GM18511 (cell line): Measurements from ENCODE around the gene ING2.

Source experiments
- ATAC-seq: cut with Tn5 transposase; IDR thresholded peaks from one replicate; pipeline ENCODE4 v1.9.1; 2021; ENCODE audit warnings: mild to moderate bottlenecking, moderate library complexity; ENCODE audit not compliant: unreplicated experiment

ING2 gene

DNA sequence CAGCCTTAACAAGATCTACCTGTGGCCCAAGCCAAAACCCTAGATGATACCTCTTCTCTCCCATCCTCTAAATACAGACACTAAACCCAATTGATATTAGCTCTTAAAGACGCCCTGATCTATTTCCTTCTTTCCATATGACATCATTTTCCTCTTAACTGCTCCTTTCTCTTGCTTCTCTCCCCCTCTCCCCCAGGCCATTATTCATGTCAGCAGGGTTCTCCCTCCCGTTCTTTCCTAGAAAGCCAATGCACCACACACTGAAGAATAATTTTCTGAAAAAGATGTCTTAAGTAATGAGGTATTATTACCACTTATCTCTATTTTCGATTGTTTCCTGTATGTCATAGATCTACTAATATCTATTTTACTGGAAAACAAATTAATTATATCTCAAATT, 9.7 kb upstream of the ING2 start:
- no peak for ATAC-seq

DNA sequence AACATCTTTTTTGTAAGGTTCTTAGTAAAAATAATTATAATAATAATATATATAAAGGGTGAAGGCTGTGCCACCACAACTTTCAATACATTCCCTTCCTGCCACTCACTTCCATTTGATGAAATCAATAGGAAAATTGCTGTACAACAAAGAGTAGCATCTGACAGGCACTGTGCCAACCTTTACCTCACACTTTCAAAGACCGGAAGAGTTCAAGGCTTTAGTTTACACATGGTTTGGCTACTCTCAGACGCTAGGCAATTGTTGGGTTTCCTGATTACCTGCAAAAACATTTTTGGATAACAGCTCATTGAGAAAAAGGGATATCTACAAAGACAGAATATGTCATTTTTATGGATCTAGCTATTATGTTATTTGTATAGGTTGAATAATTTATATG, 5.5 kb upstream of the ING2 start:
- ATAC-seq, result no peak

- ATAC-seq, result no peak
Observed at GRCh38 chr4:183499801-183500200, 5.1 kb upstream of the ING2 start.

- ATAC-seq, result peak; percentile 5
Observed at GRCh38 chr4:183503497-183504063, 1.3 kb upstream of the ING2 start.

DNA sequence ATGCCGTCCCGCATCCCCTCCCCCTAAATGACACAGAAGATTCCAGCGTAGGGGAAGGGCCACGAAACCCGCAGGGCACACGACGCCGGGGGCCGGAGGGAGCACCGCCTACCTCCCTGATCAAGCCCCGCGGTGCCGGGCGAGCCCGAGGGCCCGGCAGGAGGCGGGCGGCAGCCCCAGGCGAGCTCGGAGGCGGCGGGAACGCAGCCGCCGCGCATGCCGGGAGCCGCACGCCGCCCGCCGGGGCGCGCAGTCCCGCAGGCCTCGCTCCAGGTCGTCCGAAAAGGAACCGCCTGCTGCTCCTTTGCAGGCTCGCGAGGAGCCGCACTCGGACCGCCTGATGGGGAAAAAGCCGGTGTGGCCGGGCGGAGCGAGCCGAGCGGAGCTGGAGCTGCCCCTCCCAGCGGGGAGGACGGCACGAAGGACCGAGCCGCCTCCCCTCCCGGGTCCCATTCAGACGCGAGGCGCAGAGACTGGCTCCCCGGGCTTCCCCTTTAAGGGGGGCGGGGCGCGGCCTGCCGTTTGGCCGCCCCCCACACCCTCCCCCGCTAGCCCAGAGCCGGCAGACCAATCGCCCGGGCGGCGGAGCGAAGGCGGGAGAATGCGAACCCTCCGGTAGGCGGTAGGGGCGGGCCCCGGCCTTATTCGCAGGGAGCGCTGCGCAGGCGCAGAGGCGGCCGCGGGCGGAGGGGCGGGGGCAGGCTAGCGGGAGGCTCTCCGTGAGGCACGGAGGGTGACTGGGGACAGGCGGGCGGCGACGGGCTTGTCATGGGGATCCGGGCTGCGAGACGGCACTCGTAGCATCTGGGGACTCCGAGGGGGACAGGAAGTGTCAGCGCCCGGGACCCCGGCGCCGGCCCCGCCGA, 561 bp upstream of the ING2 start:
- peak; percentile 66 for ATAC-seq

DNA sequence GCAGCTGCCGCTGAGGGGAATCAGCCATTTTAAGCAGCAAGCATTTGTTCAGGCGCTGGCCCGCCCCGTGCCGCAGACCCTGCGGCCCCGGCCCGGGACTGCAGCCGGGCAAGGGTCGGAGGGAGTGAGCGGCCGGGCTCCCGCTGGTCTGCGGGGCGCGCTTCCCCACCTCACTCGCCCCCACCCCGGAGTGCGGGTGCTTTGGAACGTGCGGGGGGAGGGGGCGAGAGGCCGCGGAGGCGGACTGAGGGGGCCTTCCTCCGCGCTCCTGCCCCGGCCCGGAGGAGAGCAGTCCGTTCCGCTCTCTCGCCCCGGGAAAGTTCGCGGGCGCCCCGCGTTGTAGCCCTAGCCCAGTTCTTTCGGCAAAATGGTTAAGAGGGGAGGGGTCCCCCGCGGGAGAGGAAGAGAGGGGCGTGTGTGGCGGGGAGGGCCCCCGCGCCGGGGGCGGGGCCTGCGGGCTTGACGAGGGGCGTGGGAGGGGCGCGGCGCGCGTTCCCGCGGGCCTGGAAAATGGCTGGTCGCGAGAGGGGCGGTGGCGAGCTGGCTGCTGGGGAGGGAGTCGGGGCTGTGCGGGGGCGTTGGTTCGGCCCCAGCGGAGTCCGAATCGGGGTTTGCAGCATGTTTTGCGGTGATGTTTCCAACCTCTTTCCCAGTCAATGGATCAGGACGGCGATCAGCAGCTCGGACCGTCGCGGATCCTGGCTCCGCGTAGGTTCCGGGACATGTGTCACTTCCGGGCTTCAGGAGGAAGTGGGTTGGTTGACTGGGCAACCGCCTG, 942 bp downstream of the ING2 start:
- peak; percentile 50 for ATAC-seq

GRCh38 chr4:183506389-183506735, 1.5 kb downstream of the ING2 start:
- no peak for ATAC-seq

DNA sequence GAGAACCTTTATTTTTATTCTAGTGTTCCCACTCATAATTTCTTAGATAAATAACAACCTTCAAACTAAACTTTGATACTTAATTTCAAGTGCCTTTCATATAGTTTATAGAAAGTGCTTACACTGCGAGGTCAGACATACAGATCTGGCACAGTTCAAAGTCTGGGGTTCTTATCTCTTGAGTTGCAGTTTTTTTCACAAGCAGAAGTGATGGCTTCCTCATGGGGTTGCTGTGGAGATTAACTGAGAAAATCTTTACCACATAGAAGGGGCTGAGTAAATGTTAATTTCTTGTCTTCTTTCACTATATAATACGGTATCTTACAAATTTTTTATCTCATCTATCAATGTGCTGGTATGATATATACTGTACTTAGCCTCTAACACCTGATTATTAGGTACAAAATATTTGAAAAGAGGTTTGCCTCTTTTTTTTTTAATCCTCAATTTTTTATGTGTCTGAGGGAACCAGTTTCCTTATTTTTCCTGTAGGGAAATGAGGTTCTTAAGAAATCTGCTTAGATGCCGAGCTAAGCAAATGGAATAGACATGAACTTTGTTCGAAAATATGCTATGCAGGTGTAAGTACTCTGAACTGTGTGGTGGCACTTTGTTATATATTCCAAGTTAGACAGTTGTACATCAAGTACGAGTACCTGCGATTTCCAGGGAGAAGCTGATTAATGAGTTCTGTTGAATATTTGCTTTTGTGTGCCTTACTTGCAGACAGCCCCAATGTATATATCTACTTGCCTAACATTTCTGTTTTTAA, 3.3 kb downstream of the ING2 start:
- ATAC-seq, result no peak

DNA sequence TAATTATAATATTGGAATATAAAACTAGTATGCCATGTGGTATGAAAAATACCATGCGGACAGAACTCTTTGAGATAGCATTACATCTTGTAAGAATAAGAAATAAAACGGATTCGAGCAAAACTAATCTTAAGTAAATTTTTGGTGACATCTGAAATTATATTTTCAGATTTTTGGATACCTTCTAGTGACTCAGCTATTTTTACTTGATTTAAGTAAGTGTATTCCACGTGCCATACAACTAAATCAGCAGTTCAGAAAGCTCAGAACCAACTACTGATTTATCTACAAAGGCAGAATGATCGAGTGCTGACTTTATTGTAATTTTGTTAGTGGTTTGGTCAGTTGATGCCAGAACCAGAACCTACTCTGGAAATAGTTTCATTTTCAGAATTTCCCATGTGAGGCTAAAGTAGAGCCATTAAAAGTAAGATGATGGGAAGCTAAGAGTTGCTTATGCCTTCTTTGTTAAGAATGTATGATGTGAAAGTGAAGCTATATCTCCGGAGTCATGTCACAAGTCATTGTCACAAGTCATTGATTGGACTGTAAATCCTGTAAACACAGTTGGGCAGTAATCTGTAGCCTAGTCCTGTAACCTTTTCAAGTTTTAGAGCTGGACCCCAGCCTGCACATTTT, 4.0 kb downstream of the ING2 start:
- no peak for ATAC-seq

- no peak for ATAC-seq
Observed at GRCh38 chr4:183515411-183515810, 10.6 kb downstream of the ING2 start.

DNA sequence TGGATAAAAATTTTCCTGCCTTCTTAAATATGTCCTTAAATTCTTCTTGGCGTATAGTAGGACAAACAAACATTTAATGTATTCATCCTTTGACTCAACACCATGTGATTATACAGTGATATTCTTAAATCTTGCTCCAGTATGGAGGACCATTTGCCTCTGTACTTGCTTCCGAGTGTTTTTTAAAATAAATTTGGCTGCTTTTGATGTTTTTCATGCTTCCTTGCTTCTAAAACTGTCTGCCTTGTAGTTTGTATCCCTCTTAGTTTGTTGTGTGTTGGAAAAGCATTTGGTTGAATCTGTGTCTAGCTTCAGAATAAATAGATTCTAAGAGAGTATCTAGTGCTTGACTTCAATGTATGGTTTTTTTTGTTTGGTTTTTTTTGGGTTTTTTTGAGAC, 12.3 kb downstream of the ING2 start:
- no peak for ATAC-seq

GRCh38 chr4:183517781-183518180, 12.9 kb downstream of the ING2 start:
- no peak for ATAC-seq

DNA sequence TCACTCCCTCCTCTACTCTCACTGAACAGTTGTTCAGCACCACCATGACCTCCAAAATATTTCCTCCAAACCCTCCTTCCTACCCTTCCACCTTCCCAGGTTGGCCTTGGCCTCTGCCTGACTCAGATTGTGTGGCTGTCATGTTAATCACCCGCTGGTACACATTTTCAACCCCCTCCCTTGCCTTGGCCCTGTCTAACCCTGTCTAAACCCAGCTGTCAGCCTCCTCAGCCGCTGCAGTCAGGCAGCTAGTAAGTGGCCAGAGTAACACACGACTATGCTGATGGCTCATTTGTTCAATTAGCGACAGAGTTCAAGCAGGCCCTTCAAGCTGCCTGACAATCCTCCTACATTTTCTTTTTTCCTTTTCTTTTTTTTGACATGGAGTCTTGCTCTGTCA, 18.0 kb downstream of the ING2 start:
- no peak for ATAC-seq

DNA sequence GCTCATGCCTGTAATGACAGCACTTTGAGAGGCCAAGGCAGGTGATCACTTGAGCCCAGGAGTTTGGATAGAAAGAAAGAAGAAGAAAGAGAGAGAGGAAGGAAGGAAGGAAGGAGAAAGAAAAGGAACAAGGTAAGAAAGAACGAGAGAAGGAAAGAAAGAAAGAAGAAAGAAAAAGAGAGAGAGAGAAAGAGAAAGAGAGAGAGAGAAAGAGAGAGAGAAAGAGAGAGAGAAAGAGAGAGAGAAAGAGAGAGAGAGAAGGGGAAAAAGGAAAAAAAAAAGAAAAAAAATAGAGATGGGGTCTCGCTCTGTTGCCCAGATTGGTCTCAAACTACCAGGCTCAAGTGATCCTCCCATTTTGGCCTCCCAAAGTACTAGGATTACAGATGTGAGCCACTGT, 22.5 kb downstream of the ING2 start:
- no peak for ATAC-seq

GRCh38 chr4:183532821-183533220, 28.0 kb downstream of the ING2 start:
- no peak for ATAC-seq

GRCh38 chr4:183533698-183534097, 28.8 kb downstream of the ING2 start:
- ATAC-seq, result no peak

DNA sequence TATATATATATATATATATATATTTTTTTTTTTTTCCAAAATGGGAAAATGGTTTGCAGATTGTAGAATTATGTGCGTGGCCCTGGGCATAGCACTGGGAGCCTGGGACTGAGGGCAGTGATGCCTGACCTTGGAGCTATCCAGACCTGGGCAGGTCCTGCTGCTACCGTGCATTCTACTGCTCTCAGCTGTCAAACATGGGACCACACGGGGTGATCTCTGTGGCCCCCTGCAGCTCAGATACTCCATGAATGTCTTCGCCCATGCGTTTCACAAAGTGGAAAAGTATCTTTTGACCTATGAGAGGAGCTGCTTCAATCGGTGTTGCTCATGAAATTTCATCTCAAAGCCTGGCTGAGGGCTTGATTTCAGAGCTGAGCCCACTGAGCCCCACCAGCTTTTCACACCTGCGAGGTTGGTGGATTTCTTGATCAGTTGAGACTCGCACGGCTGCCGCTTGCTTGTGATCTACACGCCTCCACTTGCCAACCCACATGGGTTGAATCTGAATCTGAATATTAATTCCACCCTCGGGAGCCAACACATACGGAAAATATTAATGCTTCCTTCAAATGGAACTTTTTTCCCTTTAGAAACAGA, 35.7 kb downstream of the ING2 start:
- no peak for ATAC-seq

DNA sequence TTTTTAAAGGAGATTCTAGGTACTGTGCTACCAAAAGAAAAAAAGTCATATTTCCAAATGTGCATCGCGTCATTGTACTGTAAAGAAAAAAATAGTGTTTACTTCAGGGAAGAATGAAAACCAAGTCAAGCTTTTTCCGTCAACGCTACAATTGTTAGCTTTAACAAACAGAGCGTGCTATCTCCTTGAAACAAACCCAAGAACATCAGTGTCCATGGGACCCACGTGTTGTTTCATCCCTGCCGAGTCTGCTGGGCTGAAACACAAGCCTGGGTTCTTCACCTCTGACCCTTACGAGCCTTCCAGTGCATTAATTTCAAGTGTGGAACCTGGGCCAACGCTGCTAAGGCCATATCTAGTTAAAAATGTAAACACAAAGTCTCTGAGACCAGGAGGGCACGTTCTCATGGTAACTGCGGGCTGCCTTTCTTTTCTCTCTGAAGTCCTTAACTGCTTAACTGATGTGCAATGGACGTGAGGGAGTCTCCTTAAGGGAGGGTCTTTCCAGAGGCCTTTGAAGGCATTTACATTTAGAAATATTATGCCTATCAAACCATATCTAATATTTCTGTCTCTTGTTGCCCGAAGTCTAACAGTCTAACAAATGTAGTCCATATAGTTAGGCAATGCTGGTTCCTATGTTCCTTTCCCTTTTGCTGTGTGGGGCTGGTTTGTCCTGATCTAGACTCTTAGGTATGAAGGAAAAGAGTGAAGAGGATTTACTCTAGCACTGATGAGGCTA, 36.3 kb downstream of the ING2 start:
- ATAC-seq, result no peak

- no peak for ATAC-seq
Observed at GRCh38 chr4:183541752-183542040, 36.8 kb downstream of the ING2 start.

- no peak for ATAC-seq
Observed at GRCh38 chr4:183543435-183543834, 38.6 kb downstream of the ING2 start.
